A673 (cell line): ENCODE data around the gene PVALEF.

Source experiments
- EZH2 ChIP-seq: fragments of 200-600 bp; sonication (generic); IDR thresholded peaks from 2 replicates; pipeline ENCODE4 v1.6.1; 2017; ENCODE audit warnings: borderline replicate concordance, low read depth, mild to moderate bottlenecking, mixed read lengths, antibody characterized with exemption, low read length; ENCODE audit not compliant: poor library complexity, severe bottlenecking
- TF ChIP-seq, protein P1 (sequence below): fragments of 300-800, 200-600 bp; sonication (generic); conservative IDR thresholded peaks from 2 replicates; pipeline ENCODE4 v1.5.1; 2017; ENCODE audit warnings: low read depth, mild to moderate bottlenecking, antibody characterized with exemption, low read length, moderate library complexity, mixed read lengths

DNA sequence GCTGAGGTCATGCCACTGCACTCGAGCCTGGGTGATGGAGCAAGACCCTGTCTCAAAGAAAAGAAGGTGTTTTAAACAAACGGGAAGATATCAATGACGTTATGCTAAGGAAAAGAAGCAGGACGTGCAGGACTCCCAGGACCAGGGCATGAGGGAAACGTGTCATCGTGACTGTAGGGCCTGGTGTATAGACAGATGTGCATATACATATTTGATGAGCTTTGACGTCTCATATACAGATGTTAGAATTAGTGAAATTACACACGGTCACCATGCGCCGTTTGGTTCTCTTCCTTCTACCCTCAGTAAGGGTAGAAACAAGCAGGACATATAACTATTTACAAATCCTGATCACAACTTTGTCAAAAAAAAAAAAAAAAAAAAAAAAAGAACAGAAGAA lies 17.6 kb upstream of the PVALEF start:
- TF ChIP-seq, protein P1, sequence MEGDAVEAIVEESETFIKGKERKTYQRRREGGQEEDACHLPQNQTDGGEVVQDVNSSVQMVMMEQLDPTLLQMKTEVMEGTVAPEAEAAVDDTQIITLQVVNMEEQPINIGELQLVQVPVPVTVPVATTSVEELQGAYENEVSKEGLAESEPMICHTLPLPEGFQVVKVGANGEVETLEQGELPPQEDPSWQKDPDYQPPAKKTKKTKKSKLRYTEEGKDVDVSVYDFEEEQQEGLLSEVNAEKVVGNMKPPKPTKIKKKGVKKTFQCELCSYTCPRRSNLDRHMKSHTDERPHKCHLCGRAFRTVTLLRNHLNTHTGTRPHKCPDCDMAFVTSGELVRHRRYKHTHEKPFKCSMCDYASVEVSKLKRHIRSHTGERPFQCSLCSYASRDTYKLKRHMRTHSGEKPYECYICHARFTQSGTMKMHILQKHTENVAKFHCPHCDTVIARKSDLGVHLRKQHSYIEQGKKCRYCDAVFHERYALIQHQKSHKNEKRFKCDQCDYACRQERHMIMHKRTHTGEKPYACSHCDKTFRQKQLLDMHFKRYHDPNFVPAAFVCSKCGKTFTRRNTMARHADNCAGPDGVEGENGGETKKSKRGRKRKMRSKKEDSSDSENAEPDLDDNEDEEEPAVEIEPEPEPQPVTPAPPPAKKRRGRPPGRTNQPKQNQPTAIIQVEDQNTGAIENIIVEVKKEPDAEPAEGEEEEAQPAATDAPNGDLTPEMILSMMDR: no peak
- TF ChIP-seq EZH2: no peak
